ENCODE results near the gene C19orf33. TPM values are rescaled to one million over a fixed set of nuclear protein-coding genes. Genes with fewer than 3 reads are reported as not detected.

C19orf33 gene
- total and polyA plus RNA-seq, 9 of the 15 experiments (the other 6 are each of a cell fraction or from before 2014, with no cell fraction given), result 3.2 TPM; not detected in 8

DNA sequence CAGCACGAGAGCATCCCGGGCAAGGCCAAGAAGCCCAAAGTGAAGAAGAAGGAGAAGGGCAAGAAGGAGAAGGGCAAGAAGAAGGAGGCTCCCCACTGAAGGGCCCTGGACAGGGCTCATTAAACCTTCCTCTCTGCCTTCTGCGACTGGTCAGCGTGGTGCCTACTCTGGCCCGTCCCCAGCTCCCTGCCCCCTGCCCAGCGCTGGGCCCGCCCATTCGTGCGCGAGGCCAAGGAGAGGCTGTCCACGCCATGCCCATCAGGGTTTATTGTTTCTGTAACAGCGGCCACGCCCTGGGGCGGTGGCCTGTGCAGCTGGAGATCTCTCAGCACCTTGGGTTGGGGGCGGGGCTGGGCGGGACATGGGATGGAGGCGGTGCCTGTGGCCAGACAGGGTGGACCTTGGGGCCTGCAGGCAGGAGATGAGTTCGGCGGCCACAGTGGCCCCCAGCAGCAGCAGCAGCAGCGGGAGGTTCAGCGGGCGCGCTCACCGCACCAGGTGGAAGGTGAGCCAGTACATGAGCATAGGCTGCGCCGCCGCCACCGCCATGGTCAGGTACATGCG, 897 bp downstream of the C19orf33 start (continued):
- TF ChIP-seq ZNF449 (CRISPR knock-in tag; IDR thresholded peaks at IDR 0.05) (no peak), U2AF1 (optimal IDR thresholded peaks at IDR 0.05; ENCODE audit: low read depth, low read length) (no peak), DNMT1 (IDR thresholded peaks at IDR 0.05) (0 out of 2 replicates have a peak, but pooled peaks have one; percentile 24), ZNF561 (CRISPR knock-in tag; conservative IDR thresholded peaks at IDR 0.05) (no peak), ARID3A (IDR thresholded peaks at IDR 0.05; ENCODE audit: borderline replicate concordance, low read depth, low read length) (no peak), RBFOX2 (IDR thresholded peaks at IDR 0.05; ENCODE audit: low read depth, low read length) (peak; percentile 56), TFAP4 (CRISPR knock-in tag; IDR thresholded peaks at IDR 0.05; ENCODE audit: borderline replicate concordance) (peak; percentile 100), TAF15 (IDR thresholded peaks at IDR 0.05; ENCODE audit: low read depth, low read length) (no peak), TFAM (CRISPR knock-in tag; conservative IDR thresholded peaks at IDR 0.05) (no peak), XRCC5 (IDR thresholded peaks at IDR 0.05; ENCODE audit: low read depth, low read length) (0 out of 2 replicates have a peak, but pooled peaks have one; percentile 22), KLF16 (IDR thresholded peaks at IDR 0.05) (0 out of 2 replicates have a peak, but pooled peaks have one; percentile 12), SOX6 (IDR thresholded peaks at IDR 0.05) (peak; percentile 40; the same call in 1 of the 2 replicates), ZNF217 (CRISPR knock-in tag; IDR thresholded peaks at IDR 0.05) (no peak), CTBP1 (IDR thresholded peaks at IDR 0.05; ENCODE audit: borderline replicate concordance) (peak; percentile 55; the same call in 1 of the 2 replicates), LEF1 (IDR thresholded peaks at IDR 0.05) (0 out of 2 replicates have a peak, but pooled peaks have one; percentile 32), SRSF7 (optimal IDR thresholded peaks at IDR 0.05; ENCODE audit: low read depth, low read length) (no peak)
- TF ChIP-seq, protein P1, sequence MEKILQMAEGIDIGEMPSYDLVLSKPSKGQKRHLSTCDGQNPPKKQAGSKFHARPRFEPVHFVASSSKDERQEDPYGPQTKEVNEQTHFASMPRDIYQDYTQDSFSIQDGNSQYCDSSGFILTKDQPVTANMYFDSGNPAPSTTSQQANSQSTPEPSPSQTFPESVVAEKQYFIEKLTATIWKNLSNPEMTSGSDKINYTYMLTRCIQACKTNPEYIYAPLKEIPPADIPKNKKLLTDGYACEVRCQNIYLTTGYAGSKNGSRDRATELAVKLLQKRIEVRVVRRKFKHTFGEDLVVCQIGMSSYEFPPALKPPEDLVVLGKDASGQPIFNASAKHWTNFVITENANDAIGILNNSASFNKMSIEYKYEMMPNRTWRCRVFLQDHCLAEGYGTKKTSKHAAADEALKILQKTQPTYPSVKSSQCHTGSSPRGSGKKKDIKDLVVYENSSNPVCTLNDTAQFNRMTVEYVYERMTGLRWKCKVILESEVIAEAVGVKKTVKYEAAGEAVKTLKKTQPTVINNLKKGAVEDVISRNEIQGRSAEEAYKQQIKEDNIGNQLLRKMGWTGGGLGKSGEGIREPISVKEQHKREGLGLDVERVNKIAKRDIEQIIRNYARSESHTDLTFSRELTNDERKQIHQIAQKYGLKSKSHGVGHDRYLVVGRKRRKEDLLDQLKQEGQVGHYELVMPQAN (IDR thresholded peaks at IDR 0.05; ENCODE audit: borderline replicate concordance), result no peak
- TF ChIP-seq, protein P2, sequence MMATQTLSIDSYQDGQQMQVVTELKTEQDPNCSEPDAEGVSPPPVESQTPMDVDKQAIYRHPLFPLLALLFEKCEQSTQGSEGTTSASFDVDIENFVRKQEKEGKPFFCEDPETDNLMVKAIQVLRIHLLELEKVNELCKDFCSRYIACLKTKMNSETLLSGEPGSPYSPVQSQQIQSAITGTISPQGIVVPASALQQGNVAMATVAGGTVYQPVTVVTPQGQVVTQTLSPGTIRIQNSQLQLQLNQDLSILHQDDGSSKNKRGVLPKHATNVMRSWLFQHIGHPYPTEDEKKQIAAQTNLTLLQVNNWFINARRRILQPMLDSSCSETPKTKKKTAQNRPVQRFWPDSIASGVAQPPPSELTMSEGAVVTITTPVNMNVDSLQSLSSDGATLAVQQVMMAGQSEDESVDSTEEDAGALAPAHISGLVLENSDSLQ (IDR thresholded peaks at IDR 0.05), result peak; percentile 85
- TF ChIP-seq, protein P3, sequence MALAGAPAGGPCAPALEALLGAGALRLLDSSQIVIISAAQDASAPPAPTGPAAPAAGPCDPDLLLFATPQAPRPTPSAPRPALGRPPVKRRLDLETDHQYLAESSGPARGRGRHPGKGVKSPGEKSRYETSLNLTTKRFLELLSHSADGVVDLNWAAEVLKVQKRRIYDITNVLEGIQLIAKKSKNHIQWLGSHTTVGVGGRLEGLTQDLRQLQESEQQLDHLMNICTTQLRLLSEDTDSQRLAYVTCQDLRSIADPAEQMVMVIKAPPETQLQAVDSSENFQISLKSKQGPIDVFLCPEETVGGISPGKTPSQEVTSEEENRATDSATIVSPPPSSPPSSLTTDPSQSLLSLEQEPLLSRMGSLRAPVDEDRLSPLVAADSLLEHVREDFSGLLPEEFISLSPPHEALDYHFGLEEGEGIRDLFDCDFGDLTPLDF (CRISPR knock-in tag; IDR thresholded peaks at IDR 0.05), result no peak

All from K562 (cell line).